H1 (cell line): ENCODE measurements around the gene TENT4A.

Source experiments
- CREB1 ChIP-seq: IDR thresholded peaks from 2 replicates; pipeline ENCODE4 v1.6.1; 2012; ENCODE audit warnings: inconsistent platforms
- CTCF ChIP-seq, 3 experiments: IDR thresholded peaks; 1 replicate in 2 of 3; 2 replicates in 1 of 3; pipeline versions ENCODE4 v1.5.1 to v1.6.1; 2011; ENCODE audit warnings: low read length in 3 of 3, mild to moderate bottlenecking in 3 of 3, inconsistent platforms in 2 of 3, low read depth in 1 of 3, moderate library complexity in 1 of 3; ENCODE audit not compliant: insufficient read depth in 1 of 3; ENCODE audit errors: control extremely low read depth in 1 of 3
- POLR2A ChIP-seq, 2 experiments: IDR thresholded peaks; 1 replicate in 1 of 2; 2 replicates in 1 of 2; pipeline ENCODE4 v1.6.1; 2011; ENCODE audit warnings: low read depth in 2 of 2, low read length in 2 of 2, mild to moderate bottlenecking in 2 of 2; ENCODE audit errors: control extremely low read depth in 1 of 2

GRCh38 chr5:6674421-6674820 lies 38.8 kb upstream of the TENT4A start:
- no peak for TF ChIP-seq CTCF (IDR thresholded peaks at IDR 0.05; ENCODE audit: control extremely low read depth in 1 of 3, insufficient read depth in 1 of 3, low read depth in 1 of 3, low read length in 3 of 3)
- TF ChIP-seq POLR2A (IDR thresholded peaks at IDR 0.05; ENCODE audit: control extremely low read depth in 1 of 2, low read depth in 2 of 2, low read length in 2 of 2): no peak
- TF ChIP-seq CREB1: no peak
